ENCODE data around the gene VAMP2. TPM values are rescaled to one million over a fixed set of nuclear protein-coding genes. Genes with fewer than 3 reads are reported as not detected.

The VAMP2 gene
- total and polyA plus RNA-seq, 2 of the 4 experiments (the other 2 are of a cell fraction): 2.3 to 33.3 TPM

- ChIA-PET POLR2A (ENCODE audit: unreplicated experiment) (no interaction called here), CTCF (no interaction called here)
- H2AK9ac ChIP-seq (replicated peaks; ENCODE audit: low read depth, low read length, poor library complexity): peak overlapping the region; percentile 55
- no peak overlapping the region for H3K18ac ChIP-seq (ENCODE audit: low read depth, low read length)
- peaks cover 15% of the 10 kb centered on the region for H3K9me1 ChIP-seq (ENCODE audit: insufficient read depth, low read length)
- in situ Hi-C loops (cut with MboI; ENCODE audit: low sequenced_read_pairs) (loop anchor here (25.0 kb wide), 1 partner anchor 912 kb away; the partner anchor contains the start of genes DVL2, GABARAP and PHF23), dilution Hi-C loops (cut with HindIII; ENCODE audit: low sequenced_read_pairs, unreplicated experiment) (no loop called here), intact Hi-C loops (cut with micrococcal nuclease) (no loop called here)
- peaks cover 3 to 23% of the 10 kb centered on the region in 2 experiments; a peak in 2 of 4 replicates for H3K79me1 ChIP-seq (ENCODE audit: low read depth in 1 of 2, low read length in 2 of 2)
- H2BK20ac ChIP-seq (ENCODE audit: low read depth, low read length): no peak overlapping the region
- H3K27ac ChIP-seq (ENCODE audit: insufficient read depth, low read length): no peak overlapping the region
- no peak overlapping the region for H2BK5ac ChIP-seq (ENCODE audit: low read depth, low read length, poor library complexity, severe bottlenecking)
- no peak overlapping the region for H4K8ac ChIP-seq (ENCODE audit: low read depth in 2 of 2, low read length in 2 of 2)
- H4K91ac ChIP-seq (ENCODE audit: insufficient read depth, low read depth, low read length): no peak overlapping the region
- WGBS, 2 experiments (ENCODE audit: extremely low coverage in 2 of 2, insufficient read length in 1 of 2): 96% methylated on average over 22 of the region's 29 CpGs; no CpG with 5 or more reads in 1 of the 2 experiments
- no TSS peak for BruUV-seq (replicated peaks)
- no peak overlapping the region for H2BK15ac ChIP-seq (ENCODE audit: low read depth, low read length)
- no peaks in the 10 kb centered on the region for H3K9me3 ChIP-seq (ENCODE audit: control insufficient read depth, insufficient read depth, low read length)
- H3K23ac ChIP-seq (ENCODE audit: low read depth, low read length): no peak overlapping the region
- no peak overlapping the region for H3K9ac ChIP-seq (ENCODE audit: low read depth, low read length)
- no peak for DNase-seq
- H2AK5ac ChIP-seq (ENCODE audit: low read depth, low read length): no peak overlapping the region
- H3K27me3 ChIP-seq (ENCODE audit: control insufficient read depth, insufficient read depth, low read length): no peaks in the 10 kb centered on the region
- H3K4me2 ChIP-seq (ENCODE audit: low read depth, low read length): no peak overlapping the region
- no peak overlapping the region for H3K14ac ChIP-seq (replicated peaks; ENCODE audit: low read depth, low read length)
- H3K4ac ChIP-seq (ENCODE audit: low read depth, low read length): no peak overlapping the region
- H4K5ac ChIP-seq (ENCODE audit: low read depth, low read length): no peak overlapping the region
- no peak overlapping the region for H2AFZ ChIP-seq (replicated peaks; ENCODE audit: low read length, poor library complexity)
- no peak overlapping the region for H2BK120ac ChIP-seq (ENCODE audit: low read depth, low read length)
- H3K4me3 ChIP-seq (ENCODE audit: insufficient read depth, low read depth, low read length): no peak overlapping the region
- H3K4me1 ChIP-seq (ENCODE audit: control insufficient read depth, insufficient read depth, low read length): peaks cover 17% of the 10 kb centered on the region
- no peak for ATAC-seq (ENCODE audit: low read depth)
- peaks cover 43% of the 10 kb centered on the region for H3K36me3 ChIP-seq (ENCODE audit: control insufficient read depth, insufficient read depth, low read length)
- no peak overlapping the region for H3K56ac ChIP-seq (ENCODE audit: extremely low read depth, insufficient read depth, low read length)
- H4K20me1 ChIP-seq (ENCODE audit: insufficient read depth, low read length): peaks cover 9% of the 10 kb centered on the region
- no peak for TF ChIP-seq NFE2L2 (IDR thresholded peaks at IDR 0.05; ENCODE audit: low read depth, low read length)
- no peak for TF ChIP-seq MXI1 (IDR thresholded peaks at IDR 0.05; ENCODE audit: borderline replicate concordance, low read depth, low read length)
- TF ChIP-seq POLR2A (IDR thresholded peaks at IDR 0.05; ENCODE audit: low read depth, low read length): no peak
- TF ChIP-seq FOS (IDR thresholded peaks at IDR 0.05; ENCODE audit: low read depth, low read length): no peak
- TF ChIP-seq CHD1 (IDR thresholded peaks at IDR 0.05; ENCODE audit: low read depth, low read length): no peak
- TF ChIP-seq, protein P1, sequence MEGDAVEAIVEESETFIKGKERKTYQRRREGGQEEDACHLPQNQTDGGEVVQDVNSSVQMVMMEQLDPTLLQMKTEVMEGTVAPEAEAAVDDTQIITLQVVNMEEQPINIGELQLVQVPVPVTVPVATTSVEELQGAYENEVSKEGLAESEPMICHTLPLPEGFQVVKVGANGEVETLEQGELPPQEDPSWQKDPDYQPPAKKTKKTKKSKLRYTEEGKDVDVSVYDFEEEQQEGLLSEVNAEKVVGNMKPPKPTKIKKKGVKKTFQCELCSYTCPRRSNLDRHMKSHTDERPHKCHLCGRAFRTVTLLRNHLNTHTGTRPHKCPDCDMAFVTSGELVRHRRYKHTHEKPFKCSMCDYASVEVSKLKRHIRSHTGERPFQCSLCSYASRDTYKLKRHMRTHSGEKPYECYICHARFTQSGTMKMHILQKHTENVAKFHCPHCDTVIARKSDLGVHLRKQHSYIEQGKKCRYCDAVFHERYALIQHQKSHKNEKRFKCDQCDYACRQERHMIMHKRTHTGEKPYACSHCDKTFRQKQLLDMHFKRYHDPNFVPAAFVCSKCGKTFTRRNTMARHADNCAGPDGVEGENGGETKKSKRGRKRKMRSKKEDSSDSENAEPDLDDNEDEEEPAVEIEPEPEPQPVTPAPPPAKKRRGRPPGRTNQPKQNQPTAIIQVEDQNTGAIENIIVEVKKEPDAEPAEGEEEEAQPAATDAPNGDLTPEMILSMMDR (conservative IDR thresholded peaks at IDR 0.05; ENCODE audit: low read depth, low read length): no peak
- no peak for TF ChIP-seq MAFK (IDR thresholded peaks at IDR 0.05; ENCODE audit: low read depth, low read length)
- TF ChIP-seq, protein P2, sequence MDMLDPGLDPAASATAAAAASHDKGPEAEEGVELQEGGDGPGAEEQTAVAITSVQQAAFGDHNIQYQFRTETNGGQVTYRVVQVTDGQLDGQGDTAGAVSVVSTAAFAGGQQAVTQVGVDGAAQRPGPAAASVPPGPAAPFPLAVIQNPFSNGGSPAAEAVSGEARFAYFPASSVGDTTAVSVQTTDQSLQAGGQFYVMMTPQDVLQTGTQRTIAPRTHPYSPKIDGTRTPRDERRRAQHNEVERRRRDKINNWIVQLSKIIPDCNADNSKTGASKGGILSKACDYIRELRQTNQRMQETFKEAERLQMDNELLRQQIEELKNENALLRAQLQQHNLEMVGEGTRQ (IDR thresholded peaks at IDR 0.05; ENCODE audit: low read depth, low read length): no peak
- no peak for TF ChIP-seq SMC3 (IDR thresholded peaks at IDR 0.05; ENCODE audit: low read depth, low read length)
- TF ChIP-seq MAZ (IDR thresholded peaks at IDR 0.05; ENCODE audit: borderline replicate concordance, low read depth, low read length): no peak
- TF ChIP-seq RFX5 (IDR thresholded peaks at IDR 0.05; ENCODE audit: low read depth, low read length): no peak
- TF ChIP-seq RAD21 (IDR thresholded peaks at IDR 0.05; ENCODE audit: low read length): no peak
- no peak for TF ChIP-seq RCOR1 (IDR thresholded peaks at IDR 0.05; ENCODE audit: insufficient replicate concordance, low read length)
- TF ChIP-seq BHLHE40 (IDR thresholded peaks at IDR 0.05; ENCODE audit: low read depth, low read length): no peak
- TF ChIP-seq, protein P3, sequence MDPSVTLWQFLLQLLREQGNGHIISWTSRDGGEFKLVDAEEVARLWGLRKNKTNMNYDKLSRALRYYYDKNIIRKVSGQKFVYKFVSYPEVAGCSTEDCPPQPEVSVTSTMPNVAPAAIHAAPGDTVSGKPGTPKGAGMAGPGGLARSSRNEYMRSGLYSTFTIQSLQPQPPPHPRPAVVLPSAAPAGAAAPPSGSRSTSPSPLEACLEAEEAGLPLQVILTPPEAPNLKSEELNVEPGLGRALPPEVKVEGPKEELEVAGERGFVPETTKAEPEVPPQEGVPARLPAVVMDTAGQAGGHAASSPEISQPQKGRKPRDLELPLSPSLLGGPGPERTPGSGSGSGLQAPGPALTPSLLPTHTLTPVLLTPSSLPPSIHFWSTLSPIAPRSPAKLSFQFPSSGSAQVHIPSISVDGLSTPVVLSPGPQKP (IDR thresholded peaks at IDR 0.05; ENCODE audit: borderline replicate concordance, low read depth, low read length): no peak
Observed at GRCh38 chr17:8149419-8150193, 13.1 kb downstream of the VAMP2 start.
